Measurements from ENCODE around the gene SLC29A1. TPM values are rescaled to one million over a fixed set of nuclear protein-coding genes. Genes with fewer than 3 reads are reported as not detected.

Gene SLC29A1
- total RNA-seq, 1 experiment from 2014 or later, result 108 TPM

DNA sequence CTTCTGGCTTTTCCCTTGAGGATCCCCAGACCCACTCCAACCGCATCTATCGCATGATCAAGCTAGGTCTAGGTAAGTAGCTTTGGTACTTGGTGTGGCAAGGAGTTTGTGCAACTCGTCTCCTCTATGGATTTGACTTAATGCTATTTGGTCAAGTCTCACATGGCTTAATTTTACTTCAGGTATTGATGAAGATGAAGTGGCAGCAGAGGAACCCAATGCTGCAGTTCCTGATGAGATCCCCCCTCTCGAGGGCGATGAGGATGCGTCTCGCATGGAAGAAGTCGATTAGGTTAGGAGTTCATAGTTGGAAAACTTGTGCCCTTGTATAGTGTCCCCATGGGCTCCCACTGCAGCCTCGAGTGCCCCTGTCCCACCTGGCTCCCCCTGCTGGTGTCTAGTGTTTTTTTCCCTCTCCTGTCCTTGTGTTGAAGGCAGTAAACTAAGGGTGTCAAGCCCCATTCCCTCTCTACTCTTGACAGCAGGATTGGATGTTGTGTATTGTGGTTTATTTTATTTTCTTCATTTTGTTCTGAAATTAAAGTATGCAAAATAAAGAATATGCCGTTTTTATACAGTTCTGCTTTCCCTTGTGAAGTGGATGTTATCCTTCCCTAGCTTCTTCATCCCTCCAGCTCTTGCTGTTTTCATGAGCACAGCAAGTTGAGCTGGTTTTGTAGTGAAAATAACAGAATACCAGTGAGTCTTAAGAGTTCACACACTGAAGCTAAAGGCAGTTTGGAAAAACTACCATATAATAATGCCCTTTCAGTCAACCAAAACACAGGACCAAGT is 30.1 kb downstream of the SLC29A1 start:
- POLR2A ChIA-PET (ENCODE audit: low non-redundant PET), result no interaction called here
- TF ChIP-seq, protein P1, sequence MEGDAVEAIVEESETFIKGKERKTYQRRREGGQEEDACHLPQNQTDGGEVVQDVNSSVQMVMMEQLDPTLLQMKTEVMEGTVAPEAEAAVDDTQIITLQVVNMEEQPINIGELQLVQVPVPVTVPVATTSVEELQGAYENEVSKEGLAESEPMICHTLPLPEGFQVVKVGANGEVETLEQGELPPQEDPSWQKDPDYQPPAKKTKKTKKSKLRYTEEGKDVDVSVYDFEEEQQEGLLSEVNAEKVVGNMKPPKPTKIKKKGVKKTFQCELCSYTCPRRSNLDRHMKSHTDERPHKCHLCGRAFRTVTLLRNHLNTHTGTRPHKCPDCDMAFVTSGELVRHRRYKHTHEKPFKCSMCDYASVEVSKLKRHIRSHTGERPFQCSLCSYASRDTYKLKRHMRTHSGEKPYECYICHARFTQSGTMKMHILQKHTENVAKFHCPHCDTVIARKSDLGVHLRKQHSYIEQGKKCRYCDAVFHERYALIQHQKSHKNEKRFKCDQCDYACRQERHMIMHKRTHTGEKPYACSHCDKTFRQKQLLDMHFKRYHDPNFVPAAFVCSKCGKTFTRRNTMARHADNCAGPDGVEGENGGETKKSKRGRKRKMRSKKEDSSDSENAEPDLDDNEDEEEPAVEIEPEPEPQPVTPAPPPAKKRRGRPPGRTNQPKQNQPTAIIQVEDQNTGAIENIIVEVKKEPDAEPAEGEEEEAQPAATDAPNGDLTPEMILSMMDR (conservative IDR thresholded peaks at IDR 0.05; ENCODE audit: low read depth, low read length), result peak; percentile 65
- no peak for TF ChIP-seq EZH2 (IDR thresholded peaks at IDR 0.05; ENCODE audit: borderline replicate concordance, low read depth, low read length, poor library complexity, severe bottlenecking)

DNA sequence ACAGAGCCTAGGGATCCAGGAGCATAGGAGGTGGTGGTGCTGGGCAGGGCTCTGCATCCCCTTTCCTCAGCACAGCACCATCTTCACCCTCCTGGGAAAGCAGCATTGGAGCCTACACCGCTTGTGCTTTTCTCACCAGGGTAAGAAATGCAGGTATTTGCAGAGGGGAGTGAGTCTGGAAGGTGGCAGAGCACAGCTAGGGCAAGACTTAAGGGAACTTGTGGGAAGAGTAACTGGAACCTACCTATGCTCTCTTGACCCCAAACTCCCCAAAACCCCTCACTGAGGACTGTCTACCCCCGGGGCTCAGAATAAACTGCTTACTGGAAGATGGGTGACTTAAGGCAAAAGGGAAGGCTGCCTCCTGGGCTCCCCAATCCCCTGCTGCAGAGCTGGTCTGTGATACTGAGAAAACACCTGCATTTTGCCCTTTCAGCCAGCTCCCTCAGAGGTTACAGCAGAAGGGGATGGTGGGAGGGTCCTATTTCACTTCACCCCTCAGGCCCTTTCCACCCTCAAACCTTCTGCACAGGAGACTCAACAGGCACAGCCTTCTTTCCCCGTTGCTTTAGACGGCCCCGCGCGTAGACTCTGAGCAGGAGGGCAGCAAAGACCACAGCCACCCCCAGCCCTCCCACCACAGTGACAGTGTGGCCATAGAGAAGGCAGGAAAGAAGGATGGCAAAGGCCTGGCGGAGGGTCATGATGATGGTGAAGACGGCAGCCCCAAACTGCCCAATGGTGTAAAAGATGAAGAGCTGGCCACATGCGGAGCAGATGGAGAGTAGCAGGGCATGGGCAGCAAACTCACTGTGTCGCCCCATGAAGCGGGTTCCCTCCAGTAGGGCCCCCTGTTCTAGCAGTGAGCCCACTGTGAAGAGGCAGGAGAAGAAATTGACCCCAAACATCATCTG is 31.1 kb downstream of the SLC29A1 start:
- DNase-seq (ENCODE audit: low spot score), result peak; percentile 25
- no peaks in the 10 kb centered on the region for H3K9me3 ChIP-seq (ENCODE audit: low read depth, low read length, poor library complexity, severe bottlenecking)
- H3K36me3 ChIP-seq (ENCODE audit: insufficient read depth, low read length, poor library complexity, severe bottlenecking), result peaks cover 57% of the 10 kb centered on the region
- ChIA-PET CTCF (interaction anchor here (1.0 kb wide), 1 partner anchor 10 kb away, joined by 3 read pairs; no protein-coding TSS in a partner anchor), POLR2A (ENCODE audit: low non-redundant PET) (no interaction called here)
- H3K27me3 ChIP-seq (replicated peaks; ENCODE audit: insufficient read depth, low read depth, low read length, poor library complexity), result no peaks in the 10 kb centered on the region
- no peak overlapping the region for H3K4me3 ChIP-seq (ENCODE audit: low read depth, low read length, poor library complexity, severe bottlenecking)
- H3K27ac ChIP-seq (ENCODE audit: low read depth, low read length, poor library complexity, severe bottlenecking), result peak overlapping the region; percentile 8
- peaks cover 21% of the 10 kb centered on the region for H3K4me1 ChIP-seq (ENCODE audit: insufficient read depth, low read length, poor library complexity, severe bottlenecking)
- intact Hi-C loops (cut with micrococcal nuclease; ENCODE audit: unreplicated experiment), result no loop called here
- TSS peak; percentile 33 for BruUV-seq (replicated peaks)
- TF ChIP-seq, protein P1 (conservative IDR thresholded peaks at IDR 0.05; ENCODE audit: low read depth, low read length), result no peak
- no peak for TF ChIP-seq EZH2 (IDR thresholded peaks at IDR 0.05; ENCODE audit: borderline replicate concordance, low read depth, low read length, poor library complexity, severe bottlenecking)

More for the DNA sequence above, 30.1 kb downstream of the SLC29A1 start:
- no peak overlapping the region for H3K27ac ChIP-seq (ENCODE audit: low read depth, low read length, poor library complexity, severe bottlenecking)
- H3K4me3 ChIP-seq (ENCODE audit: low read depth, low read length, poor library complexity, severe bottlenecking), result no peak overlapping the region
- H3K36me3 ChIP-seq (ENCODE audit: insufficient read depth, low read length, poor library complexity, severe bottlenecking), result peaks cover 67% of the 10 kb centered on the region
- intact Hi-C loops (cut with micrococcal nuclease; ENCODE audit: unreplicated experiment), result no loop called here
- no peaks in the 10 kb centered on the region for H3K9me3 ChIP-seq (ENCODE audit: low read depth, low read length, poor library complexity, severe bottlenecking)
- H3K4me1 ChIP-seq (ENCODE audit: insufficient read depth, low read length, poor library complexity, severe bottlenecking), result peaks cover 30% of the 10 kb centered on the region
- BruUV-seq (replicated peaks), result TSS peak; percentile 17
- CTCF ChIA-PET, result interaction anchor here (0.6 to 1.0 kb wide), 2 partner anchors 9 to 120 kb away, joined by 3 read pairs; no protein-coding TSS in a partner anchor
- no peaks in the 10 kb centered on the region for H3K27me3 ChIP-seq (replicated peaks; ENCODE audit: insufficient read depth, low read depth, low read length, poor library complexity)
- DNase-seq (ENCODE audit: low spot score), result peak; percentile 79

DNA sequence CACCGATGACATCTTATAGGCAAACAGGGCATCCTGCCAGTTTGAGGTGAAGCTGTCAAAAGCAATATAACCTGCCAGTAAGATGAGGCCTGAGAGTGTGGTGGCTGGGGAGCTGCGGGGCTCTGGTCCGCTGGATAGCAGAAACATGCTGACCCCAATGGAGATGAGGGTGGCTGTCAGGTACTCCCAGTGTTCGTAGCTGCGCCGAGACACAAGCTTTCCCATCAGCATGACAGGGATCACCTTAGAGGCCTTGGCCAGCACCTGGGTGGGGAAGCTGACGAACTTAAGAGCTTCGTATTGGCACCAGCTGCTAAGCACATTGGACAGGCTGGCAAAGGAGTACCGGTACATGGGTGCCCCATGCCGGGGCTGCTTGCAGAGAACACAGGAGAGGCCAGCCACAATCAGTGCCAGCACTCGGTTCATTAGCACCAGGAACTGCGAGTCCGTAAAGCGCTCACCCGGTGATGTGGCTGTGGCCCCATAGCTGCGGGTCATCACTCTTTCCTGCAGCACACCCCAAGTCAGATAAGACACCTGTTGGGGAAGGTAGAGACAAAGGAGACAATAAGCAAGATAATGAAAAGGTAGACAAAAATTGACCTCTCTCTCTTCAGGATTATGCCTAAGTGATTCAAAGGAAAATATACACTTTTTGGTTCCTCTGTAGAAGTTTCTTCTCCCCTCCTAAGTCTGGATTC is 31.9 kb downstream of the SLC29A1 start:
- Histone ChIP-seq H3K27me3 (replicated peaks; ENCODE audit: insufficient read depth, low read depth, low read length, poor library complexity) (no peaks in the 10 kb centered on the region), H3K27ac (ENCODE audit: low read depth, low read length, poor library complexity, severe bottlenecking) (no peak overlapping the region), H3K36me3 (ENCODE audit: insufficient read depth, low read length, poor library complexity, severe bottlenecking) (peaks cover 52% of the 10 kb centered on the region), H3K9me3 (ENCODE audit: low read depth, low read length, poor library complexity, severe bottlenecking) (no peaks in the 10 kb centered on the region), H3K4me1 (ENCODE audit: insufficient read depth, low read length, poor library complexity, severe bottlenecking) (peaks cover 13% of the 10 kb centered on the region), H3K4me3 (ENCODE audit: low read depth, low read length, poor library complexity, severe bottlenecking) (no peak overlapping the region)
- peak; percentile 30 for DNase-seq (ENCODE audit: low spot score)
- POLR2A ChIA-PET (ENCODE audit: low non-redundant PET), result interaction anchor here (0.5 kb wide), 1 partner anchor 12 kb away, joined by 8 read pairs; no protein-coding TSS in a partner anchor
- no TSS peak for BruUV-seq (replicated peaks)
- intact Hi-C loops (cut with micrococcal nuclease; ENCODE audit: unreplicated experiment), result no loop called here
- CTCF ChIA-PET, result no interaction called here
- TF ChIP-seq, protein P1 (conservative IDR thresholded peaks at IDR 0.05; ENCODE audit: low read depth, low read length), result no peak
- no peak for TF ChIP-seq EZH2 (IDR thresholded peaks at IDR 0.05; ENCODE audit: borderline replicate concordance, low read depth, low read length, poor library complexity, severe bottlenecking)

Data from A673 (cell line).